MM.1S (cell line): ENCODE results near the gene RAD1.

Experiments
- CTCF ChIP-seq: fragments of 300-600 bp; sonication (generic); IDR thresholded peaks from 2 replicates; pipeline ENCODE4 v1.5.1; 2016; ENCODE audit warnings: antibody characterized with exemption, low read length, mixed read lengths
- EZH2 ChIP-seq: fragments of 300-600 bp; sonication (generic); optimal IDR thresholded peaks from 2 replicates; pipeline ENCODE3; 2017; ENCODE audit warnings: low read depth, mild to moderate bottlenecking, antibody characterized with exemption, low read length, mixed read lengths
- EZH2phosphoT487 ChIP-seq: fragments of 300-600 bp; sonication (generic); IDR thresholded peaks from 2 replicates; pipeline ENCODE4 v1.6.1; 2018; ENCODE audit warnings: antibody characterized with exemption, low read length

- TF ChIP-seq CTCF (no peak), EZH2 (no peak), EZH2phosphoT487 (no peak)
Measured at GRCh38 chr5:34870382-34870781, 44.9 kb downstream of the RAD1 start.
